HG02588 (cell line): ENCODE measurements around the gene PMCH.
"Not testable (repeated sequence)": the region's sequence is repeated elsewhere in the genome, so short reads cannot be mapped to it uniquely, and the experiment has no call there.

Experiments
- ATAC-seq: cut with Tn5 transposase; IDR thresholded peaks from one replicate; pipeline ENCODE4 v1.9.1; 2021; ENCODE audit warnings: mild to moderate bottlenecking, moderate library complexity; ENCODE audit not compliant: unreplicated experiment

The PMCH gene, protein sequence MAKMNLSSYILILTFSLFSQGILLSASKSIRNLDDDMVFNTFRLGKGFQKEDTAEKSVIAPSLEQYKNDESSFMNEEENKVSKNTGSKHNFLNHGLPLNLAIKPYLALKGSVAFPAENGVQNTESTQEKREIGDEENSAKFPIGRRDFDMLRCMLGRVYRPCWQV

DNA sequence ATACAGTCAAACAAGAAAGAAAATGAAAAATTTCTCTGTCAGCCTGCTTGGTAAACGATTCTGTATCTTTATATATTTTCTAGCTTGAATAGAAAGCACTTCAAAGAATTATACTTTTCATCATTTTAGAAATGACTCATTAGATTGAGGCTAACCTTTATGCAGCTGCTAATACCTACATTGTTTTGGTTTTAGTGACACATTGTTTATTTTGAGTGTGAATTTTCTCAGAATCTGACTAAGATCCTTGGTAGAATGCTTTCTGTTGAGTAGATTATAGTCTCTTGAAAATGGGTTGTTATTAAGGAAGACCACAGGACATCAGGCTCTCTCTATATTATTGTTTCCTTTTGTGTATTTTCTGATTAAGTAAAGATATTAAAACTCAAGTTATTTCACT, at the start of gene PMCH:
TSS of gene PMCH (minus strand) at position 45 of the 400 bp plus-strand sequence. CDS start 63 bp downstream, outside the sequence.
- no peak for ATAC-seq

DNA sequence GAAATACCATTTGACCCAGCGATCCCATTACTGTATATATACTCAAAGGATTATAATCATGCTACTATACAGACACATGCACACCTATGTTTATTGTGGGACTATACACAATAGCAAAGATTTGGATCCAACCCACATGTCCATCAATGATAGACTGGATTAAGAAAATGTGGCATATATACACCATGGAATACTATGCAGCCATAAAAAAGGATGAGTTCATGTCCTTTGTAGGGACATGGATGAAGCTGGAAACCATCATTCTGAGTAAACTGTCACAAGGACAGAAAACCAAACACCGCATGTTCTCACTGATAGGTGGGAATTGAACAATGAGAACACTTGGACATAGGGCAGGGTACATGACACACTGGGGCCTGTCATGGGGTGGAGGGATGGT, 43.2 kb upstream of the PMCH start:
- ATAC-seq: not testable (repeated sequence)

DNA sequence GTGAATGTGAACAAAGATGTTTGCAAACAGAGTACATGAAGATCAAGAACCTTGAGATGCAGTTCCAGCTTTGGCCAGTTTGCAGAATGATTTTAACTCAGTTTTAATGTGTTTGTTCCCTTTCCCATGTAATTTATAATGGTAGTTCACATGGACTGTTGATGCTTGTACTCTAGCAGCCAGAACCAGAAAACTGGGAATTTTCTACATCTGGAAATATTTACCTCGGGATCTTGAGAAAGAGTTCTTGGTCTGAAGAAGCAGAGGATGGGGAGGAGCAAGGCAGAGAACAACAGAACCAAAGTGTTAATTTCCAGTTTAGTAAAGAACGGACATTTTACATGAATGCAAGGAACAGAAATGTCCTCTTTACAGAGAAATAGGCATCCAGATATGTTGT, 37.0 kb upstream of the PMCH start:
- ATAC-seq: no peak

DNA sequence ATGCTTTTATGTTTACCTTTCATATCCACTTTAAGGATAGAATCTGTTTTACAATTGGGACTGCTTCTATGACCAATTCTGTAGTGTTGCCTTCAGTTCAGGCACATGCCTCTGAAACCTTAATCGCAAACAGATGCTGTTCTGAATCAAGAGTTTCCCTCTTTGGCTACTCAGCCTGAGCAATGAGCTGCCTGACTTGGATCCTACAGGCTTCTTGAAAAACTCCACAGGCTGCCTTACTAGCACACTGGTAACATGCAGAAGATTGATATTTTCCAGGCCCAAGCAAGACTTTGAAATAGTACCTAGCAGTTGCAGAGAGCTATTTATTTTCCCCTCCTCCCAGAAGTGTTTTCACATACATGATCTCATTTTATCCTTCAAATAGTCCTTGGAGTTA, 34.8 kb upstream of the PMCH start:
- no peak for ATAC-seq

DNA sequence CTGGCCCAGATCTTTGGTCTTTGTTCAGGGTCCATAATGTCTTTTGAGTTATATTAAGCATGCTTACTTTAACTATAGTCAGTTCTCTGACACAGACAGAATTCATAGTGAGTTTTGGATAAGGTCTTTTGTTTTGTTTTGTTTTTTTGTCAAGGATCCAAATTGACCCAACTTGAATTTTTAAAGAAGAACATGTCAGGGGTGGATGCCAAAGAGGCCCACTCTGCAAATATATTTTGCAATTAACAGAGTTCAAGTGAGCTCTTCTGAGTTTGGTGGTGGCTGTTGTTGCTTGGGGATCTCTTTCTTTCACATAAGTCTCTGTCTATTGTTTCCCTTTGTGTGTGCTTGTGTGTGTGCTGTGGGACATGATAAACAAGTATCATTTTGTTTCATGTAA, 34.4 kb upstream of the PMCH start:
- ATAC-seq: no peak

DNA sequence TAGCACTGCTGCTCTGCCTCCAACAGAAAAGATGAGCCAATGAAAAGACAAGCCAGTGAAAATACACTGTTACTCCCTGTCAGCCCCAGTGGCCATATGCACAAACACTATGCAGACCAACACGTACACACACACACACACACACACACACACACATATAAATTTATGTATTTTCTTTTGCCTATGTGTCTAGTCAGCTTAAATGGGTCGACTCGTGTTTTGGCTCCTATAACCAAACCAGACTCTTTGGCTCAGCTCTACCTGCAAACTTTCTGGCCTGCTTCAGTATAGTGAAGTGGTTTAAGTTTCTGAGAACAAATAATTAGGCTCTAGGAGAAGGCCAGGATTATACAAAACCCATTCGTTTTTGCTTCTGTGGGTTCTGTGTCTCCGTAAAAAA, 30.3 kb upstream of the PMCH start:
- no peak for ATAC-seq

DNA sequence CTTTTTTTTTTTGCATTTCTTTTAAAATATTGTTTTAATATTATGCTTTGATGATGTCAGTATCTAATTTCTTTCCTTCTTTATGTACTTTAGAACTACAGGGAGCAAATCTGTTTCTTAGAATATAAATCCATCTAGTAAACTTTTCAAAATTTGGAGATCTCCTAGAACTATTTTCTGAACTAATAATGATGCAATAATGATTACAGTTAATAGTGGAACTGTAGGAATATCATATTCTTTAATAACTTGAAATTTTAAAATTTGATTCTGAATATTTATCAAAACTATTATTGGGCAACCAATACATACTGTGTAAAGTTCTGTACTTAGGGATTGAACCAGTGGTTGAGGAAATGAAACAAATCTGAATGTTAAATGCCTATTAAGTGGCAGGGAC, 23.1 kb upstream of the PMCH start:
- no peak for ATAC-seq

DNA sequence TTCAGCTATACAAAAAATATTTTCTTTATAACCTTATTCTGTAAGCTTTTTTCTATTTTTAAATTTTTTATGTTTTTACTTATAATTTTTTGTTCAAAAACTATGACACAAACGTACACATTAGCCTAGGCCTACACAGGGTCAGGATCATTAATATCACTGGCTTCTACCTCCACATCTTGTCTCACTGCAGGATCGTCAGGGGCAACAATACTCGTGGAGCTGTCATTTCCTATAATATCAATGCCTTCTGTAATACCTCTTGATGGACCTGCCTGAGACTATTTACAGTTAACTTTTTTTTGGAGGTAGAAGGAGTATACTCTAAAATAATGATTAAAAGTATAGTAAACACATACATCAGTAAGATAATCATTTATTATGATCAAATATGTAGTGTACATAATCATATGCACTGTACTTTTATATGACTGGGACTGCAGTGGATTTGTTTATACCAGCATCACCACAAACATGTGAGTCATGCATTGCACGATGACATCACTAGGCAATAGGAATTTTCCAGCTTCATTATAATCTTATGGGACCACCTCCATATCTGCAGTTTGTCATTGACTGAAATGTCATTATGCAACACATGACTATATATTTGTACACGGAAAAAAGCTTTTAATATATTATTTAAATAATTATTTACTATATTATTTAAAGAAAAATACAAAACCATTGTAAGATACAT, 18.5 kb upstream of the PMCH start:
- no peak for ATAC-seq

DNA sequence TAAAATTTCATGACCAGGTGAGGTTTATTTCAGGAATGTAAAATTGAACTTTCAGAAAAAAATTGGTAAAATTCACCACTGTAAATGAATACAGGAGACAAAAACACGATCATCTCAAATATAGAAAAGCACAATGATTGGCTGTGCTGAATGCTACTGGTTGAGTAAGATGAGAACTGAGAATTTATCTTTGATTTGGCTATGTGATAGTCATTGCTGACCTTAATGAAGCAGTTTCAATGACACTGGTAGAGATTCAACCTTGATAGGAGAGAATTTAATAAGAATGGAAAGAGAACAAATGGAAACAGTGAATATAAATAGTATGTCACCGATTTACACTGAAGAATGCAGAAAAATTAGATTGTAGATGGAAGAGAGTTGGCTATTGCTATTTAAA, 6.4 kb upstream of the PMCH start:
- ATAC-seq: no peak

DNA sequence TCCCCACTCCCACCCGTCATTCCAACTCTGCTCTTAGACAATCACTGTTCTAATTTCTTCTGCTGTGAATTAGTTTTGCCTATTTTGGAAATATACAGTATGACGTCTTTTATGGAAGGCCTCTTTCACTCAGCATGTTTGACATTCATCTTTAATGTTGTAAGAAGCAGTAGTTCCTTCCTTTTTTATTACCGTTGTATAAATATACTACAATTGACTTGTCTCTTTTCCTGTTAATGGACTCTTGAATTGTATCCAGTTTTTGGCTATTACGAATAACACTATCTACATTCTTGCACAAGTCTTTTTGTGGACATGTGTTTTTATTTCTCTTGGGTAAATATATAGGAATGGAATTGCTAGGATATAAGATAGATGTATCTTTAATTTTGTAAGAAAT, 4.9 kb upstream of the PMCH start:
- no peak for ATAC-seq

DNA sequence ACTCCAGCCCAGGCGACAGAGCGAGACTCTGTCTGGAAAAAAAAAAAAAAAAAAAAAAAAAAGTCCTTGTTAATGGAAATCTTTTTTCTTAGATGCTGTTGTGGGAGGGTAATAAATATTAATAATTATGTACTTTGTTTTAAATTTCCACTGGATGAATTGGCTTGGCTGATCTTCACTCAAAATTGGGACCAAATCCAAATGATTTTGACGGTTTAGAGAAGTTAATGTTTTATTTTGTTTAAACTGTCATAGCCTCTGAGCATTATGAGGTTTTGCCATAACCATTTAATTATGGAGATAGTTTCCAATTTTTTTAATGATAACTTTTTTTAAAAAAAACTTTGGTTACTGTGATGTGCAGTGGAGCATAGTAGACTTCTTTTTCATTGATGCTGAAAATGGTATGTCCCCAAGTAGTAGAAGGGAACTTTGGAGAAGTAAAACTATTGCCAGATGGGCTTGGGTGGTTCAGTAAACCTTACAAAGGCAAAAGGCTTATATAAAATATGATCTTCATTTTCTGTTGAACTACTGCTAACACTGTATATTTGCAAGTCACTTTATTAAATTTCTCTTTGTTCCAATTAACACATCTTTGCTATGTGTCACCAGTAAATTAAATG, 3.9 kb upstream of the PMCH start:
- ATAC-seq: no peak

DNA sequence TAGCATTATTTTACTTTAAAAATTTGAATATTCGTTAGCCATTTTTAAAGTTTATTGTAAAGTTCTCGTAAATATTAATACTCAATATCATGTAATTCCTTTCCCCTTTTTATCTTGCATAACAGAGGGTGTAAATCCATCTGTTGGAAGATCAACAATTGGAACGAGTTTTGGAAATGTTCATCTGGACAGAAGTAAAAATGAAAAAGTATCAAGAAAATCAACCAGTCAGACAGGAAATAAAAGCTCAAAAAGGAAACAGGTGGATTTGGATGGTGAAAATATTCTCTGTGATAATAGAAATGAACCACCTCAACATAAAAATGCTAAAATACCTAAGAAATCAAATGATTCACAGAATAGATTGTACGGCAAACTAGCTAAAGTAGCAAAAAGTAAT, 1.8 kb downstream of the PMCH start:
- no peak for ATAC-seq

DNA sequence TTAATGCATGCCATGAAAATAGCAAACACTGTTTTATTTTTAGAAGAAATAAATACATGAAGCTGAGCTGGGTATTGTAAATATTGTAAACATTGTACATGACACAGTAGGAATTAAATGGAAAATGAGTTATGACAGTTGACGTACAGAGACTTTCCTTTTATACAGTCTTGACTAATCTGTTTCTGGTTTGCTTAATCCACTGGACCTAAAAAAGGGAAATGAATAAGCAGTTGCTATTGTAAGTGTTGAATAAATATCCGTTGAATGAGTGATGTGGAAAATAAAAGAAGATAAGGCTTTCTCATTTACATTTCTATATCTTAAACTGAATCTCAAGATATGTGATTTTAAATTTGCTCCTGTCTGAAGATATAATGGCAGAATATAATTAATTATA, 15.0 kb downstream of the PMCH start:
- ATAC-seq: no peak

DNA sequence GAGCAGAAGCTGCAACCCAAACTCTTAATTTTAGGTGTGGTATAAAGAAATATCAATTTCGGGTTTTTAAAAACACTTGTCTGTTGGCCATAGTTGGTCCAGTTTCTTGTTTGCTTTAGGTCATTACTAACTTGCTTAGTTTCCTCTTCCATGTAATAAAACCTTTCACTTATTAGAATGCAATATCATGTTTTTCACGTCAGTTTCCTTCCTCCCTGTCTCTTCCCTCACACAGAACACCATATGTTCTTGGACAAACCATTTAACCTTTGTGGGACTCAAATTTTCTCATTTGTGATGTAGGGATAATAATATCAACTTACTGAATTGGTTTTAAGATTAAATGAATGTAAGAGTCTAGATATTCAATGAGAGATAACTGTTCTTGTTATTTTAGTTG, 22.9 kb downstream of the PMCH start:
- no peak for ATAC-seq

DNA sequence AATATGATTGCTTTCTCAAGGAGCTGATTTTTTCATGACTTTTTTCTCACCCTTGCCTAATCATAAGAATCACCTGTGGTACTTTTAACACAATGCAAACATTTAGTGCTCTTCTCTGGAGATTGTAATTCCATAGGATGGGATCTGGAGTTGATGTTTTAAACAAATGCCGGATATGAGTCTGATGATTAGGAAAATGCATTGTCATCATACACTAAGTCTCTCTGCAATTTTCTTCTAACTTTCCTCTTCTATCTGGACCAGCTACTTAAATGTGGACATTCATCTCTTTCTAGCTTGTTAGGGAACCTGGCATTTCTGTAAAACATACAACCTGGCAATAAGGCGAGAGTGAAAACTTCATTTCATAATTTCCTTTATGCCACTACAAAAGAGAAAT, 23.5 kb downstream of the PMCH start:
- ATAC-seq: no peak

DNA sequence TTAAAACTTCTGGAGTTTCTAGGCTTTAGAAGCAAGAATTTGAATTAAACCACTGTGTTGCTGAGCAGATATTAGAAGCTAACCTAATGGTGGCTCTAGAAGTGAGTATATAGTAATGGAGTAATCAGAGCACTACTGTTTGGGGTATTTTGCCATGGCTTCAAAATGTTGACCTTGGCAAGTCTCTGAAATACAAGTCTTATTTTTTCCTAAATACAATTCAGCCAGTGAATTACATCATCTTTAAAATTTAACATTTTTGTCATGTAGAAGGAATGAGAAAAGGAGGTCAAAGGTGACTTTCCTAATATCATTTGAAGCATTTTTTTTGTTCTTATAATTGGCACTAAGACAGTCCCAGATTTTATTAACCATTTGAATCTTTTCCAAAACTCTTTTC, 25.2 kb downstream of the PMCH start:
- no peak for ATAC-seq

DNA sequence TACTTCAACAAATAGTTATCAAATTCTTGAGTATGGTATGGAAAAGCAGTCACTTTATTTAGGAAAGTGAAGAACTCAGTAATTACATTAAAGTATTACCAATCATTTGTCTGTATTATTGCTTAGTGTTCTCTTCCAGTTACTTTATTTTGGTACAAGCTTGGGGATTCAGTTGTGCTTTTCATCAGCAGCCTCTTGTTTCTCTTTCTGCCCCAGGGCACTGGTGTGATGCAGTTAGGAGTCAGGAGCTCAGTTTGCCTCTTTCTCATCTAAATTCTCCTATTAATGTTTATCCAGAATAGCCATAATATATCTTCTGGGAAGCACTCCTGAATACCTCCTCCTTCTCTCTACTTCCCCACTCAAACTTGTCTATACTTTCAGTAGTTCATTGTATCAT, 25.7 kb downstream of the PMCH start:
- ATAC-seq: no peak

DNA sequence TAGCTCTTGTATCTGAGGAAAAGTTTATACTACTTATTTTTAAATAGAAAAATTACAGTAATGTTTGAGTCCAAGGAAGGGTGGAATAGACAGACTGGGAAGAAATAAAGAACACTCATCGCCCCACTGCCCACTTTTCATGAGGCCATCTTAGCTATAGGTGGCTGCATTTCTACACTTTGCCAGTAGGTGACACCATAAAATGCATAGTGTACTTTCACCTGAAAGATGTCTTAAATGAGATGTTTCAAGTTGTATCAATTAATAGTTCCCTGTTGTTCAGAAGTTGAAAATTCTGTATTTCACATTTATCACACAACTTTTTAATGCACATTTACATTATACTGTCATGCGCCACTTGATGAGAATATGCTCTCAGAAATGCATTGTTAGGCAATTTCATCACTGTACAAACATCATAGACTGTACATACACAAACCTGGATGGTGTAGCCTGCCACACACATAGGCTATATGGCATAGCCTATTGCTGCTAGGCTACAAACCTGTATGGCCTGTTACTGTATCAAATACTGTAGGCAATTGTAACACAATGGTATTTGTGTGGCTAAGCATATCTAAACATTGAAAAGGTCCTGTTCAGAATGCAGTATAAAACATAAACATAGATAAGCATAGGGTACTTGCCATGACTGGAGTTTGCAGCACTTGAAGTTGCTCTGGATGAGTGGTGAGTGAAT, 27.6 kb downstream of the PMCH start:
- no peak for ATAC-seq

DNA sequence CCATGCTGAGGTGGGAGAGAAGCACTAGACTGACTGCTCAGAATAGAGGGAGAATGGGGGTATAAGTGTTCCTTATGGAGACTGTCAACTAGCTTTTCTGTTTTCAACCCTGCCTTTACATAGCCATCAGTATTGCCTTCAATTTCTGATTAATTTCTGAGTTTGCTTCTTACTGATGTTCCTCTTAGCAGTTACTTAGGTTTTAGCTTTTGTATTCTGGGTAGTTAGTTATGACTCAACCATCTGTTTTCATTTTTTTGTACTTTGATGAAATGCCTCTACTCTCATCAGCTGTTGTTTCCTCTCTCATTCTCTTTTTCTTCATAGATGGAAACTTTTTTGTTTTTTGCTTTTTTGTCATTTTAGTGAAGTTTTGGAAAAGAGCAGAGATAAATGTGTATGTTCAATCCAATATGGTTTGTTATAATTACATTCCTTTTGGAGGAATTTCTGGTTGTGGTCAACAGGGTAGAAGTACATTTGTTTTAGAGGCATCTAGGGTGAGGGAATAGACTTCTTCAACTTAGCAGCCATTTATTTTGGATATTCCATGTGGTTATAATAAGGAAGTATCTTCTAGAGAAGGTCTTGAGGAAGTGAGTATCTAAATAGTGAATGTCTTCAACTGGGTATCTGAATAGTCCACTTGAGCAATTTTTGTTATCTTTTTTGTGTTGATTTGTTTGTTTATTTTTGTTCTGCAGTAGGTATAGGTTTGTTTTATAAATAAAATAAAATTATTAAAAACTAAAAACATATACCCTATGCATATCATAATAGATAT, 29.6 kb downstream of the PMCH start:
- ATAC-seq: peak; percentile 64

DNA sequence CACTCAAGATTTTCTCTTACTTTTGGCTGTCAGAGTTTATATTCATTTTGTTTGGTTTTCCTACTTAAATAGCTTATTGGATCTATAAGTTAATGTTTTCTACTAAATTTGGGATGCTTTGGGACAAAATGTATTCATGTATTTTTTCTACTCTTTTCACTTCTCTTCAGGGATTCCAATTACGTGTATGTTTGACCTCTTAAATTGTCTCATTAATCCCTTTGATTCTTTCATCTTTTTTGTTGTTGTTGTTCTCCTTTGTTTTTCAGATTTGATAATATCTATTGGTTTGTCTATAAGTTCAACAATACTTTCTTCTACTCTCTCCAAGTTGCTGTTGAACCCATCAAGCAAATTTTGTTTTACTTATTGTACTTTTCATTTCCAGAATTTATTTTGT, 34.2 kb downstream of the PMCH start:
- ATAC-seq: no peak

DNA sequence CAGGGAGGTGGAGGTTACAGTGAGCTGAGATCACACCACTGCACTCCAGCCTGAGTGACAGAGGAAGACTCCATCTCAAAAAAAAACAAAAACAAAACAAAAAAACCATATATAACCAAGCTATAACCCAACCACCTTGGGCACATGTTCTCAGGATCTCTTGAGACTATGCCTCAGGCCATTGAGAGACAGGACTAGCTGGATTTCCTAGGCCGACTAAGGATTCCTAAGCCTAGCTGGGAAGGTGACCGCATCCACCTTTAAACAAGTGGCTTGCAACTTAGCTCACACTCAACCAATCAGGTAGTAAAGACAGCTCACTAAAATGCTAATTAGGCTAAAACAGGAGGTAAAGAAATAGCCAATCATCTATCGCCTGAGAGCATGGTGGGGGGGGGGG, 42.4 kb downstream of the PMCH start:
- ATAC-seq: not testable (repeated sequence)
